Measurements from ENCODE around the gene ATP1B1. TPM values are rescaled to one million over a fixed set of nuclear protein-coding genes. Genes with fewer than 3 reads are reported as not detected.

Gene ATP1B1
- total RNA-seq, 1 experiment from 2014 or later: 44.4 TPM

- no peak overlapping the region for H2AFZ ChIP-seq (ENCODE audit: low read length)
- Mint-ChIP-seq H3K4me1 (peaks cover 3% of the 10 kb centered on the region in 2 experiments; a peak in 1 of 4 replicates), H3K27ac (peak overlapping the region in 1 of 3 experiments; percentile 18; a peak in 4 of 7 replicates), H3K4me3 (no peak overlapping the region), H3K9me3 (no peaks in the 10 kb centered on the region), H3K36me3 (ENCODE audit: insufficient read depth in 1 of 3, low read depth in 3 of 3) (no peaks in the 10 kb centered on the region), H3K27me3 (ENCODE audit: low read depth) (no peaks in the 10 kb centered on the region)
- no peak overlapping the region for H4K5ac ChIP-seq (ENCODE audit: insufficient read length, low read depth, low read length)
- no peak overlapping the region for H3K4me2 ChIP-seq (ENCODE audit: insufficient read depth, insufficient read length, low read length)
- no peaks in the 10 kb centered on the region for H3K9me3 ChIP-seq (ENCODE audit: control insufficient read depth, low read depth, low read length)
- H3K9ac ChIP-seq (ENCODE audit: extremely low read depth, insufficient read length, low read length): no peak overlapping the region
- no peak overlapping the region for H2BK20ac ChIP-seq (ENCODE audit: low read depth, low read length, poor library complexity, severe bottlenecking)
- no peak overlapping the region for H2BK12ac ChIP-seq (ENCODE audit: insufficient read length, low read depth, low read length)
- no peak overlapping the region for H3K27ac ChIP-seq (ENCODE audit: insufficient read length, low read depth, low read length)
- no peak overlapping the region for H3K4ac ChIP-seq (ENCODE audit: low read depth, low read length)
- DNase-seq: no peak
- no peak overlapping the region for H3K14ac ChIP-seq (ENCODE audit: insufficient read depth, low read length)
- no peak overlapping the region for H2AK5ac ChIP-seq (ENCODE audit: insufficient read length, low read length)
- H3K79me2 ChIP-seq (ENCODE audit: insufficient read depth, low read length): no peaks in the 10 kb centered on the region
- no peak overlapping the region for H3K56ac ChIP-seq (ENCODE audit: insufficient read length, low read depth, low read length)
- no peaks in the 10 kb centered on the region for H3K23me2 ChIP-seq (ENCODE audit: insufficient read length, low read depth, low read length, poor library complexity, severe bottlenecking)
- no peak for TF ChIP-seq CTCF (conservative IDR thresholded peaks at IDR 0.05)
- H3K18ac ChIP-seq (ENCODE audit: insufficient read length, low read depth, low read length): no peak overlapping the region
- H3K79me1 ChIP-seq (ENCODE audit: insufficient read depth, low read depth, low read length, poor library complexity, severe bottlenecking): no peaks in the 10 kb centered on the region
- no peak overlapping the region for H3K23ac ChIP-seq (ENCODE audit: insufficient read length, low read depth, low read length)
- H2BK120ac ChIP-seq (ENCODE audit: low read depth, low read length, poor library complexity, severe bottlenecking): no peak overlapping the region
- H4K20me1 ChIP-seq (ENCODE audit: control insufficient read depth, insufficient read depth, insufficient read length): no peaks in the 10 kb centered on the region
- H4K91ac ChIP-seq (ENCODE audit: insufficient read length, low read depth, low read length): no peak overlapping the region
- no peak overlapping the region for H3T11ph ChIP-seq (ENCODE audit: low read length)
- H2BK5ac ChIP-seq (ENCODE audit: insufficient read length, low read length): no peak overlapping the region
- no CpG with 5 or more reads among the region's 5 CpGs for WGBS (ENCODE audit: extremely low coverage, insufficient read length, low lambda C conversion rate)
- H3K4me1 ChIP-seq (ENCODE audit: insufficient read depth, low read length): no peaks in the 10 kb centered on the region
- H3K27me3 ChIP-seq (ENCODE audit: insufficient read depth, low read length): no peaks in the 10 kb centered on the region
- no peak overlapping the region for H4K8ac ChIP-seq (replicated peaks; ENCODE audit: insufficient read length, low read depth, low read length)
- no peak overlapping the region for H2BK15ac ChIP-seq (ENCODE audit: low read depth, low read length)
Observed at GRCh38 chr1:169148472-169149252, 42.2 kb downstream of the ATP1B1 start.

Data from H9 (cell line).